ENCODE results near the gene CAP2. TPM values are rescaled to one million over a fixed set of nuclear protein-coding genes. Genes with fewer than 3 reads are reported as not detected.

Gene CAP2
- total and polyA plus RNA-seq, 2 experiments from 2014 or later = 6.7 to 9.1 TPM

- TF ChIP-seq ZNF462 (CRISPR knock-in tag; IDR thresholded peaks at IDR 0.05) (no peak), JUNB (IDR thresholded peaks at IDR 0.05; ENCODE audit: unreplicated experiment) (no peak), STAT1 (IDR thresholded peaks at IDR 0.05; ENCODE audit: unreplicated experiment) (no peak), POLR2AphosphoS5 (IDR thresholded peaks at IDR 0.05; ENCODE audit: low read depth) (no peak), NANOG (IDR thresholded peaks at IDR 0.05; ENCODE audit: borderline replicate concordance) (no peak), EZH2phosphoT487 (IDR thresholded peaks at IDR 0.05; ENCODE audit: unreplicated experiment) (no peak), ETS1 (IDR thresholded peaks at IDR 0.05) (no peak), CTCF (conservative IDR thresholded peaks at IDR 0.05; ENCODE audit: low read depth in 2 of 2) (no peak)
These were observed 1.4 kb upstream of the CAP2 start (continued) for GRCh38 chr6:17391976-17392375.

Data from GM23338 (cell line).